Hepatocyte (in vitro differentiated cells): ENCODE data around the gene MACF1. TPM values are rescaled to one million over a fixed set of nuclear protein-coding genes. Genes with fewer than 3 reads are reported as not detected.

Experiments
- DNase-seq: peaks from one replicate; pipeline ENCODE4 v3.0.0-alpha.2; 2016; ENCODE audit warnings: low spot score
- H2AFZ ChIP-seq: fragments of 200-600 bp; sonication (generic); 2 replicates; pipeline ENCODE4 v1.6.0; 2016; ENCODE audit warnings: antibody characterized with exemption, mild to moderate bottlenecking
- H3K27ac ChIP-seq: fragments of 200-600 bp; sonication (generic); 2 replicates; pipeline ENCODE4 v1.5.1; 2016; ENCODE audit warnings: mild to moderate bottlenecking
- H3K27me3 ChIP-seq: fragments of 200-600 bp; sonication (generic); 2 replicates; pipeline ENCODE4 v1.6.1; 2016
- H3K36me3 ChIP-seq: fragments of 200-600 bp; sonication (generic); replicated peaks from 2 replicates; pipeline ENCODE4 v1.5.1; 2016; ENCODE audit warnings: low read depth; ENCODE audit not compliant: insufficient read depth
- H3K4me1 ChIP-seq: fragments of 200-600 bp; sonication (generic); 2 replicates; pipeline ENCODE4 v1.5.1; 2016; ENCODE audit warnings: mild to moderate bottlenecking, moderate library complexity; ENCODE audit not compliant: insufficient read depth
- H3K4me2 ChIP-seq: fragments of 200-600 bp; sonication (generic); 2 replicates; pipeline ENCODE4 v1.6.0; 2016
- H3K4me3 ChIP-seq: fragments of 200-600 bp; sonication (generic); 2 replicates; pipeline ENCODE4 v1.5.1; 2016; ENCODE audit warnings: mild to moderate bottlenecking
- H3K79me2 ChIP-seq: fragments of 200-600 bp; sonication (generic); 2 replicates; pipeline ENCODE4 v1.6.0; 2017; ENCODE audit warnings: mild to moderate bottlenecking
- H3K9me2 ChIP-seq: fragments of 200-600 bp; sonication (generic); replicated peaks from 2 replicates; pipeline ENCODE4 v1.6.0; 2017; ENCODE audit warnings: mild to moderate bottlenecking; ENCODE audit not compliant: insufficient read depth
- H3K9me3 ChIP-seq: fragments of 200-600 bp; sonication (generic); 2 replicates; pipeline ENCODE4 v1.5.1; 2016; ENCODE audit warnings: low read depth, mild to moderate bottlenecking
- H4K20me1 ChIP-seq: fragments of 200-600 bp; sonication (generic); 2 replicates; pipeline ENCODE4 v1.6.0; 2016; ENCODE audit warnings: mild to moderate bottlenecking; ENCODE audit not compliant: insufficient read depth, poor library complexity, severe bottlenecking
- EZH2 ChIP-seq: fragments of 200-600 bp; sonication (generic); IDR thresholded peaks from 2 replicates; pipeline ENCODE4 v1.6.1; 2016; ENCODE audit warnings: antibody characterized with exemption, mild to moderate bottlenecking, borderline replicate concordance
- EZH2phosphoT487 ChIP-seq: fragments of 200-600 bp; sonication (generic); IDR thresholded peaks from one replicate; pipeline ENCODE4 v1.6.1; 2018; ENCODE audit warnings: antibody characterized with exemption, mild to moderate bottlenecking, low read depth, moderate library complexity; ENCODE audit not compliant: unreplicated experiment, severe bottlenecking
- WGBS: methylation state at CpG from one replicate; pipeline ENCODE4 v1.1.6; 2016; ENCODE audit warnings: low lambda C conversion rate; ENCODE audit errors: missing lambda C conversion rate; 5-methylcytosine and 5-hydroxymethylcytosine counted together
- polyA plus RNA-seq: library from polyadenylated mRNA; unstranded; fragments of >200 nt; fragmentation: Nextera tagmentation; extraction: Ambion mirVana; gene quantifications from 2 replicates; pipeline ENCODE4 v1.2.1, GENCODE V29; 2016
- total RNA-seq: library from RNA; depleted of rRNA; stranded (reverse); fragments of >200 nt; gene quantifications from 2 replicates; pipeline ENCODE4 v1.2.3, GENCODE V29; 2014
- TF ChIP-seq, protein P1 (sequence below): fragments of 200-600 bp; sonication (generic); IDR thresholded peaks from 2 replicates; pipeline ENCODE4 v1.5.1; 2016; ENCODE audit warnings: antibody characterized with exemption, mild to moderate bottlenecking; ENCODE audit not compliant: poor library complexity

Gene MACF1
- total and polyA plus RNA-seq, 2 experiments from 2014 or later: 47.1 to 136 TPM

GRCh38 chr1:39422614-39423013, 218.1 kb downstream of the MACF1 start:
- H3K4me3 ChIP-seq: no peak overlapping the region
- no peaks in the 10 kb centered on the region for H3K27me3 ChIP-seq
- no peaks in the 10 kb centered on the region for H3K4me1 ChIP-seq
- 95% methylated on average over 4 of the region's 4 CpGs for WGBS
- no peak overlapping the region for H3K27ac ChIP-seq
- H4K20me1 ChIP-seq: peaks cover 4% of the 10 kb centered on the region
- H3K79me2 ChIP-seq: peaks cover 39% of the 10 kb centered on the region
- no peak overlapping the region for H2AFZ ChIP-seq
- TF ChIP-seq, protein P1, sequence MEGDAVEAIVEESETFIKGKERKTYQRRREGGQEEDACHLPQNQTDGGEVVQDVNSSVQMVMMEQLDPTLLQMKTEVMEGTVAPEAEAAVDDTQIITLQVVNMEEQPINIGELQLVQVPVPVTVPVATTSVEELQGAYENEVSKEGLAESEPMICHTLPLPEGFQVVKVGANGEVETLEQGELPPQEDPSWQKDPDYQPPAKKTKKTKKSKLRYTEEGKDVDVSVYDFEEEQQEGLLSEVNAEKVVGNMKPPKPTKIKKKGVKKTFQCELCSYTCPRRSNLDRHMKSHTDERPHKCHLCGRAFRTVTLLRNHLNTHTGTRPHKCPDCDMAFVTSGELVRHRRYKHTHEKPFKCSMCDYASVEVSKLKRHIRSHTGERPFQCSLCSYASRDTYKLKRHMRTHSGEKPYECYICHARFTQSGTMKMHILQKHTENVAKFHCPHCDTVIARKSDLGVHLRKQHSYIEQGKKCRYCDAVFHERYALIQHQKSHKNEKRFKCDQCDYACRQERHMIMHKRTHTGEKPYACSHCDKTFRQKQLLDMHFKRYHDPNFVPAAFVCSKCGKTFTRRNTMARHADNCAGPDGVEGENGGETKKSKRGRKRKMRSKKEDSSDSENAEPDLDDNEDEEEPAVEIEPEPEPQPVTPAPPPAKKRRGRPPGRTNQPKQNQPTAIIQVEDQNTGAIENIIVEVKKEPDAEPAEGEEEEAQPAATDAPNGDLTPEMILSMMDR: no peak
- TF ChIP-seq EZH2: no peak
- no peak for TF ChIP-seq EZH2phosphoT487
- H3K36me3 ChIP-seq: no peaks in the 10 kb centered on the region
- H3K4me2 ChIP-seq: no peak overlapping the region
- H3K9me3 ChIP-seq: no peaks in the 10 kb centered on the region
- DNase-seq: no peak
- H3K9me2 ChIP-seq: no peaks in the 10 kb centered on the region

DNA sequence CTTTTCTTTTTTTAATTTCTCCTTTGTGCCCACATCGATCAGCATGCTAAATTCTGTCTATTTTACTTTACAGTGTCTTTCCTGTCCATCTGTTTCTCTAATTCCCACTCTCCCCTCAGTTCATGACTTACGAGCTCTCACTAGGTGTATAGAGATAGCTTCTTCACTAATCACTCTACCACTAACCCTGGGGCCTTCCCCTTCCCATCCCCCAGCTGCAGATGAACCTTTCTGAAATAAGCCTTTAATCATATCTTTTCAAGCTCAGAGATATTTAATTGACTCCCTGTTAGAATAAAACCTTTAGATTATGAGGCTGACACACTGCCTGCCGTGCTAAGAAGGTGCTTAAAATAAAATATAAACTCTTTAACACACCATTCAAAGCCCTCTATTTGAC, 220.7 kb downstream of the MACF1 start:
- TF ChIP-seq EZH2 (no peak), EZH2phosphoT487 (no peak)
- TF ChIP-seq, protein P1: no peak
- H3K4me2 ChIP-seq: no peak overlapping the region
- no peak for DNase-seq
- no peaks in the 10 kb centered on the region for H3K9me3 ChIP-seq
- no peak overlapping the region for H3K27ac ChIP-seq
- WGBS: 93% methylated on average over 3 of the region's 3 CpGs
- H3K4me3 ChIP-seq: no peak overlapping the region
- no peaks in the 10 kb centered on the region for H3K9me2 ChIP-seq
- H3K4me1 ChIP-seq: no peaks in the 10 kb centered on the region
- H3K27me3 ChIP-seq: no peaks in the 10 kb centered on the region
- H3K36me3 ChIP-seq: no peaks in the 10 kb centered on the region
- peaks cover 14% of the 10 kb centered on the region for H3K79me2 ChIP-seq
- no peaks in the 10 kb centered on the region for H4K20me1 ChIP-seq
- no peak overlapping the region for H2AFZ ChIP-seq

- no peak for DNase-seq
- no peaks in the 10 kb centered on the region for H3K4me1 ChIP-seq
- H3K27ac ChIP-seq: no peak overlapping the region
- no peaks in the 10 kb centered on the region for H3K36me3 ChIP-seq
- TF ChIP-seq EZH2phosphoT487 (no peak), EZH2 (no peak)
- TF ChIP-seq, protein P1: no peak
- H3K4me2 ChIP-seq: no peak overlapping the region
- no peak overlapping the region for H3K4me3 ChIP-seq
- H2AFZ ChIP-seq: no peak overlapping the region
- no peaks in the 10 kb centered on the region for H3K9me3 ChIP-seq
- no peaks in the 10 kb centered on the region for H3K27me3 ChIP-seq
- H3K9me2 ChIP-seq: no peaks in the 10 kb centered on the region
- no peaks in the 10 kb centered on the region for H4K20me1 ChIP-seq
- peaks cover 9% of the 10 kb centered on the region for H3K79me2 ChIP-seq
Observed at GRCh38 chr1:39425634-39426033, 221.1 kb downstream of the MACF1 start.

- Histone ChIP-seq H3K27ac (no peak overlapping the region), H3K4me3 (no peak overlapping the region), H3K4me2 (no peak overlapping the region), H3K4me1 (no peaks in the 10 kb centered on the region), H3K27me3 (no peaks in the 10 kb centered on the region), H3K79me2 (peaks cover 4% of the 10 kb centered on the region), H3K36me3 (no peaks in the 10 kb centered on the region), H2AFZ (no peak overlapping the region), H4K20me1 (no peaks in the 10 kb centered on the region), H3K9me2 (no peaks in the 10 kb centered on the region), H3K9me3 (no peaks in the 10 kb centered on the region)
- TF ChIP-seq, protein P1: no peak
- TF ChIP-seq EZH2: no peak
- no peak for TF ChIP-seq EZH2phosphoT487
- DNase-seq: no peak
- WGBS: 92% methylated on average over 1 of the region's 1 CpG
Observed at GRCh38 chr1:39426346-39426745, 221.9 kb downstream of the MACF1 start.
